22Rv1 (cell line): ENCODE results near the gene NELFB.
A peak's percentile ranks its signal among the peaks of the same experiment; 100 is the strongest.

Experiments
- H3K27ac ChIP-seq: fragments of 450-650 bp; 2 replicates; pipeline ENCODE4 v1.5.1; 2017
- CTCF ChIP-seq: fragments of 450-650 bp; IDR thresholded peaks from 2 replicates; pipeline ENCODE4 v1.5.1; 2017; ENCODE audit warnings: mild to moderate bottlenecking
- ZFX ChIP-seq: fragments of 450-650 bp; IDR thresholded peaks from 2 replicates; pipeline ENCODE4 v1.6.1; 2017; ENCODE audit warnings: antibody characterized with exemption, borderline replicate concordance

NELFB gene

GRCh38 chr9:137244486-137245449 lies 10.4 kb upstream of the NELFB start:
- TF ChIP-seq CTCF (no peak), ZFX (no peak)
- H3K27ac ChIP-seq, result peak overlapping the region; percentile 97

GRCh38 chr9:137245450-137246421 lies 9.4 kb upstream of the NELFB start:
- no peak for TF ChIP-seq ZFX
- no peak for TF ChIP-seq CTCF
- H3K27ac ChIP-seq, result 0 out of 2 replicates have a peak overlapping the region, but pooled peaks have one; percentile 97

- H3K27ac ChIP-seq, result no peak overlapping the region
- no peak for TF ChIP-seq ZFX
- no peak for TF ChIP-seq CTCF
These were observed 7.8 kb upstream of the NELFB start for GRCh38 chr9:137247135-137247915.

GRCh38 chr9:137247916-137248175 lies 7.3 kb upstream of the NELFB start:
- TF ChIP-seq CTCF (no peak), ZFX (no peak)
- H3K27ac ChIP-seq, result no peak overlapping the region

DNA sequence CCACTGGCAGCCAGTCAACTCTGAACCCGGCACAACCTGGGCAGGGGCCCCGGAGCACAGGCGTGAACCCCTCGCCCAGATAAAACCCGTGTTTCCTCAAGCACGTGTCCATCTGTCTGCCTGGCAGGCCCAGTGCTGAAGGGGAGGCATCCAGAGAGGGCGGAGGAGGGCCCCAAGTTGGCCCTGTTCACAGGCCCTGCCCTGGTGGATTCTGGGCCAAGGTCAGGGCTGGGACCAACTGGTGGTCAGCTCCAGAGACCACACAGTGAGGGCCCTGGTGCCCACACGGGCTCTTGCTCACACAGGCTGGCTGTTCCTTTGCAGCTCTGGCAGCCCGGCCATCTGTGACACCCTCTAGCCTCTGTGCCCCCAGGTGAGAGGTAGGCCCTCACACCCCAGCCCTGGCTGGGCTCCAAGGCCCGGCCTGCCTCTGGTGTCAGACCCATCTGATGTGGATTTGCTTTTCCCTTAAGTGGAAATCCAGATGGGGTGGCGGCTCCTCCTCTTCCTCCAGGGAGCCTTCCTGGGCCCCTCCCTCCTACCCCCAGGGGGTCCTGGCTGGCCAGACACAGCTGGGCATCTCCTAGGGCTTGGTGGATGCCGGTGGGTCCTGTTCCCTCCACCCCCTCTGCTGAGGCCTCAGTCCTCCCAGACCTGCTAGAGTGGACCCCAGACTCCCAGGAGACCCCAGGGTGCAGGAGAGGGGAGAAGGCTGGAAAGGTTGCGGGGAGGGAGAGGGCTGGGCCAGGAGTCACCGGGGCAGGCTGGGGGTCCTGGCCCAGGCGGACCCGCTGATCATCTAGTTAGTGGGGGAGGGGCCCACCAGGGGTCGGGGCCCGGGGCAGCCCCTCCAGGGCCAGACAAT lies 4.6 kb upstream of the NELFB start:
- TF ChIP-seq CTCF (no peak), ZFX (no peak)

GRCh38 chr9:137251194-137251461 lies 4.0 kb upstream of the NELFB start, which contains the start of gene STPG3:
STPG3 (plus strand) TSS chr9:137251286; CDS start chr9:137251287, 1 bp downstream.
- no peak for TF ChIP-seq CTCF
- TF ChIP-seq ZFX, result no peak
- peak within 1 kb of the TSS; percentile 94 for H3K27ac ChIP-seq

More for the DNA sequence above, 4.6 kb upstream of the NELFB start:
- peak overlapping the region; percentile 58 for H3K27ac ChIP-seq
